T-helper 2 cell treated with Interferon-gamma antibody and Interleukin-4, amounts not matched to agents 5 μg/mL and 100 μg/mL, for 36 hours (primary cell): ENCODE data around the gene PPFIA2.
"Not testable (repeated sequence)": the region's sequence is repeated elsewhere in the genome, so short reads cannot be mapped to it uniquely, and the experiment has no call there.

Experiments
- DNase-seq: peaks from one replicate; pipeline ENCODE4 v3.0.0; 2021; ENCODE audit warnings: low spot score
- H3K27ac Mint-ChIP-seq: one replicate; pipeline ENCODE4 v1.8.0; 2021; ENCODE audit warnings: mild to moderate bottlenecking, mixed read lengths
- H3K27me3 Mint-ChIP-seq: one replicate; pipeline ENCODE4 v1.8.0; 2021; ENCODE audit warnings: low read depth, mixed read lengths
- H3K36me3 Mint-ChIP-seq: one replicate; pipeline ENCODE4 v1.8.0; 2021; ENCODE audit warnings: low read depth, mixed read lengths
- H3K4me1 Mint-ChIP-seq: one replicate; pipeline ENCODE4 v1.8.0; 2021; ENCODE audit warnings: low read depth, mixed read lengths
- H3K4me3 Mint-ChIP-seq: one replicate; pipeline ENCODE4 v1.8.0; 2022; ENCODE audit warnings: mild to moderate bottlenecking, moderate library complexity, mixed read lengths
- H3K9me3 Mint-ChIP-seq: one replicate; pipeline ENCODE4 v1.8.0; 2021; ENCODE audit warnings: mixed read lengths

The PPFIA2 gene

DNA sequence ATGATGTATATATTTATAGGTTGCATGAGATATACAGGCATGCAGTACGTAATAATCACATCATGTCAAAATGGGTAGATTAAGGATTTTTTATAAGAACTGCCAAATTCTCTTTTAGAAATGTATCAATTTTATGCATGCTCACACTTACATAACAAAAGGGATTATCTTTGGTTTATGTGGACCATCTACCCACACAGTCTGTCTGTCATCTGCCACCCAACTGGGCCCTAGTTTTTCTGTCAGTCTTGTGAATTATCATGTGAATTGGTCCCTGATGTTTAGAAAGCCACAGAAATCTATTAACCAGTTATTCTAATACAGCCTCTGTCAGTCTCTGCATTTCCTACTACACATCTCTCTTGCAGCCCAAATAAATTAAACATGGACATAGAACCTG is 547.8 kb downstream of the PPFIA2 start:
- H3K4me1 Mint-ChIP-seq, result no peaks in the 10 kb centered on the region
- no peak for DNase-seq
- no peak overlapping the region for H3K4me3 Mint-ChIP-seq
- no peaks in the 10 kb centered on the region for H3K36me3 Mint-ChIP-seq
- H3K27me3 Mint-ChIP-seq, result no peaks in the 10 kb centered on the region
- H3K27ac Mint-ChIP-seq, result no peak overlapping the region
- no peaks in the 10 kb centered on the region for H3K9me3 Mint-ChIP-seq

GRCh38 chr12:81209772-81210225 is 549.4 kb downstream of the PPFIA2 start:
- H3K36me3 Mint-ChIP-seq, H3K27ac Mint-ChIP-seq, H3K27me3 Mint-ChIP-seq, DNase-seq, H3K9me3 Mint-ChIP-seq, H3K4me3 Mint-ChIP-seq, H3K4me1 Mint-ChIP-seq: not testable (repeated sequence)

GRCh38 chr12:81209012-81209411 is 550.1 kb downstream of the PPFIA2 start:
- Mint-ChIP-seq H3K36me3 (no peaks in the 10 kb centered on the region), H3K9me3 (no peaks in the 10 kb centered on the region), H3K4me1 (no peaks in the 10 kb centered on the region), H3K27ac (no peak overlapping the region), H3K27me3 (no peaks in the 10 kb centered on the region), H3K4me3 (no peak overlapping the region)
- no peak for DNase-seq

- DNase-seq, result no peak
- Mint-ChIP-seq H3K9me3 (no peaks in the 10 kb centered on the region), H3K27me3 (no peaks in the 10 kb centered on the region), H3K36me3 (no peaks in the 10 kb centered on the region), H3K27ac (no peak overlapping the region), H3K4me3 (no peak overlapping the region), H3K4me1 (no peaks in the 10 kb centered on the region)
Measured at GRCh38 chr12:81208187-81208911, 550.8 kb downstream of the PPFIA2 start.
